PC-3 (cell line): ENCODE data around the gene NR4A3. TPM values are rescaled to one million over a fixed set of nuclear protein-coding genes. Genes with fewer than 3 reads are reported as not detected.

ENCODE experiments used
- ATAC-seq: fragments of 200-7000 bp; cut with Tn5 transposase; 2 replicates; pipeline ENCODE4 v1.9.1; 2020; ENCODE audit warnings: mild to moderate bottlenecking, moderate library complexity
- BruUV-seq: library from RNA; stranded (reverse); fragments of 400-500 nt; replicated peaks from 2 replicates; lab custom pipeline; 2021; lab: Mats Ljungman, UMichigan
- CTCF ChIA-PET: fragments of 300-600 bp; sonication (Branson Sonifier 250); formaldehyde crosslinking; loops from one replicate; lab custom pipeline; 2022; ENCODE audit warnings: antibody characterized with exemption; lab: Charles Lee
- POLR2A ChIA-PET: fragments of 300-600 bp; sonication (Branson Sonifier 250); formaldehyde crosslinking; loops from one replicate; lab custom pipeline; 2022; ENCODE audit warnings: antibody characterized with exemption; ENCODE audit not compliant: unreplicated experiment; lab: Charles Lee
- DNase-seq: peaks from one replicate; pipeline ENCODE4 v3.0.0-alpha.2; 2015
- H2AFZ ChIP-seq: fragments of 300-600 bp; sonication (generic); 2 replicates; pipeline ENCODE4 v1.6.0; 2016; ENCODE audit warnings: antibody characterized with exemption, low read length
- H3F3A ChIP-seq: fragments of 300-600 bp; sonication (generic); one replicate; pipeline ENCODE4 v1.6.0; 2017; ENCODE audit warnings: antibody characterized with exemption, low read length, control low read depth, mild to moderate bottlenecking; ENCODE audit not compliant: unreplicated experiment
- H3K27ac ChIP-seq: fragments of 300-600 bp; sonication (generic); 2 replicates; pipeline ENCODE4 v1.5.1; 2016; ENCODE audit warnings: mild to moderate bottlenecking, low read length
- H3K27me3 ChIP-seq: fragments of 300-600 bp; sonication (generic); 2 replicates; pipeline ENCODE4 v1.6.1; 2016; ENCODE audit warnings: low read length, mixed read lengths
- H3K36me3 ChIP-seq: fragments of 300-600 bp; sonication (generic); 2 replicates; pipeline ENCODE4 v1.6.1; 2016; ENCODE audit warnings: low read depth, mixed run types, low read length, mixed read lengths
- H3K4me1 ChIP-seq: fragments of 300-600 bp; sonication (generic); 2 replicates; pipeline ENCODE4 v1.5.1; 2016; ENCODE audit warnings: low read length; ENCODE audit not compliant: insufficient read depth
- H3K4me2 ChIP-seq: fragments of 300-600 bp; sonication (generic); 2 replicates; pipeline ENCODE4 v1.6.0; 2016; ENCODE audit warnings: low read length
- H3K4me3 ChIP-seq: fragments of 300-600 bp; sonication (generic); 2 replicates; pipeline ENCODE4 v1.5.1; 2016; ENCODE audit warnings: mild to moderate bottlenecking, low read length, mixed read lengths
- H3K79me2 ChIP-seq: fragments of 300-600 bp; sonication (generic); 2 replicates; pipeline ENCODE4 v1.6.1; 2017; ENCODE audit warnings: low read length, mixed read lengths
- H3K9ac ChIP-seq: fragments of 300-600 bp; sonication (generic); 2 replicates; pipeline ENCODE4 v1.6.0; 2016; ENCODE audit warnings: mild to moderate bottlenecking, low read length
- H3K9me2 ChIP-seq: fragments of 300-600 bp; sonication (generic); replicated peaks from 2 replicates; pipeline ENCODE4 v1.6.1; 2016; ENCODE audit warnings: mixed run types, low read length, mixed read lengths
- H3K9me3 ChIP-seq: fragments of 300-600 bp; sonication (generic); 2 replicates; pipeline ENCODE4 v1.6.1; 2016; ENCODE audit warnings: low read length, mixed read lengths
- H4K20me1 ChIP-seq: fragments of 300-600 bp; sonication (generic); 2 replicates; pipeline ENCODE4 v1.6.1; 2016; ENCODE audit warnings: low read length, mixed read lengths
- EZH2 ChIP-seq: fragments of 300-600 bp; sonication (generic); IDR thresholded peaks from one replicate; pipeline ENCODE4 v1.6.1; 2017; ENCODE audit warnings: antibody characterized with exemption, mild to moderate bottlenecking, low read length; ENCODE audit not compliant: unreplicated experiment
- EZH2phosphoT487 ChIP-seq: fragments of 300-600 bp; sonication (generic); IDR thresholded peaks from 2 replicates; pipeline ENCODE4 v1.6.1; 2018; ENCODE audit warnings: mild to moderate bottlenecking, antibody characterized with exemption, low read length, borderline replicate concordance
- intact Hi-C: fragments of 100-400 bp; cut with micrococcal nuclease; formaldehyde crosslinking; loops from 2 replicates; pipeline ENCODE4 v1.9.0; 2023
- total RNA-seq: library from RNA; depleted of rRNA; stranded (reverse); fragments of >200 nt; gene quantifications from 2 replicates; pipeline ENCODE4 v1.2.3, GENCODE V29; 2014
- TF ChIP-seq, protein P1 (sequence below): fragments of 300-600 bp; sonication (generic); conservative IDR thresholded peaks from 2 replicates; pipeline ENCODE4 v1.5.1; 2017; ENCODE audit warnings: antibody characterized with exemption, low read depth, mild to moderate bottlenecking, low read length

NR4A3 gene
- total RNA-seq, 1 experiment from 2014 or later = 0.77 TPM

DNA sequence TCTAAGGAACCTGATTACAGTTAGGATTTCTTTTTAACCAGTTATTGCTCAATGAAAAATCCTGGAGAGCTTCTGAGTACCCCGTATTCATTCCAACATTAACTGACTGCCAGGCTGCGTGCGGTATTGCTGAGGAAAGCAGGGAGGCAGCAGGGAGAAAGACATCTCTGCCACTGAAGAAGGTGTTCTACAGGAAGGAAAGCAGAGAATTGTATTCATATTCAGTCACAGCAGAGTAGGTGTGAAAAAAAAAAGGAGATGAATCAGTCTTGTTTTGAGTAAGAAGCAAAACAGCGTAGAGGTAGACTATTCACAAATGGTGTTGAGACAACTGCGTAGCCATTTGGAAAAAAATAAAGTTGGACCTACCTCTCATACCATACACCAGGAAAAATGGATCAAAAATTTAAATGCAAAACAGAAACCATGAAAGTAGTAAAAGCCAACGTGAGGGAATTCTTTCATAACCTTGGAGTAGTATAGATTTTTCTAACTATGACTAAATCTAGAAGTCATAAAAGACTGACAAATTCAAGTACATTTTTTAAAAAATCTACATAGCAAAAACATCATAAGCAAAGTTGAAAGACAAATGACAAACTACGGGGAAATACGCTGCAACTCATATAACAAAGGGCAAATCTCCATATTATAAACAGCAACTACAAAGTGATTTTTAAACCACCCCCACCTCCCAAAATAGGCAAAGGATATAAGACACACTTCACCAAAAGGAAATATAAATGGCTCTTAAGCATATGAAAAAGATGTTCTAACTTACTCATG lies 9.9 kb upstream of the NR4A3 start:
- no peaks in the 10 kb centered on the region for H4K20me1 ChIP-seq
- no peak for DNase-seq
- intact Hi-C loops = loop anchor here (10.0 kb wide), 1 partner anchor 403 kb away; no protein-coding TSS in a partner anchor
- H3F3A ChIP-seq = no peaks in the 10 kb centered on the region
- no peaks in the 10 kb centered on the region for H3K9me3 ChIP-seq
- no peaks in the 10 kb centered on the region for H3K27me3 ChIP-seq
- no peaks in the 10 kb centered on the region for H3K79me2 ChIP-seq
- ChIA-PET CTCF (no interaction called here), POLR2A (no interaction called here)
- ATAC-seq = no peak
- no peaks in the 10 kb centered on the region for H3K36me3 ChIP-seq
- H3K9ac ChIP-seq = no peak overlapping the region
- no peak overlapping the region for H2AFZ ChIP-seq
- BruUV-seq = no TSS peak
- H3K27ac ChIP-seq = no peak overlapping the region
- TF ChIP-seq EZH2 = no peak
- TF ChIP-seq EZH2phosphoT487 = no peak
- TF ChIP-seq, protein P1, sequence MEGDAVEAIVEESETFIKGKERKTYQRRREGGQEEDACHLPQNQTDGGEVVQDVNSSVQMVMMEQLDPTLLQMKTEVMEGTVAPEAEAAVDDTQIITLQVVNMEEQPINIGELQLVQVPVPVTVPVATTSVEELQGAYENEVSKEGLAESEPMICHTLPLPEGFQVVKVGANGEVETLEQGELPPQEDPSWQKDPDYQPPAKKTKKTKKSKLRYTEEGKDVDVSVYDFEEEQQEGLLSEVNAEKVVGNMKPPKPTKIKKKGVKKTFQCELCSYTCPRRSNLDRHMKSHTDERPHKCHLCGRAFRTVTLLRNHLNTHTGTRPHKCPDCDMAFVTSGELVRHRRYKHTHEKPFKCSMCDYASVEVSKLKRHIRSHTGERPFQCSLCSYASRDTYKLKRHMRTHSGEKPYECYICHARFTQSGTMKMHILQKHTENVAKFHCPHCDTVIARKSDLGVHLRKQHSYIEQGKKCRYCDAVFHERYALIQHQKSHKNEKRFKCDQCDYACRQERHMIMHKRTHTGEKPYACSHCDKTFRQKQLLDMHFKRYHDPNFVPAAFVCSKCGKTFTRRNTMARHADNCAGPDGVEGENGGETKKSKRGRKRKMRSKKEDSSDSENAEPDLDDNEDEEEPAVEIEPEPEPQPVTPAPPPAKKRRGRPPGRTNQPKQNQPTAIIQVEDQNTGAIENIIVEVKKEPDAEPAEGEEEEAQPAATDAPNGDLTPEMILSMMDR = no peak
- no peak overlapping the region for H3K4me2 ChIP-seq
- no peak overlapping the region for H3K4me3 ChIP-seq
- peaks cover 8% of the 10 kb centered on the region for H3K4me1 ChIP-seq
- no peaks in the 10 kb centered on the region for H3K9me2 ChIP-seq

DNA sequence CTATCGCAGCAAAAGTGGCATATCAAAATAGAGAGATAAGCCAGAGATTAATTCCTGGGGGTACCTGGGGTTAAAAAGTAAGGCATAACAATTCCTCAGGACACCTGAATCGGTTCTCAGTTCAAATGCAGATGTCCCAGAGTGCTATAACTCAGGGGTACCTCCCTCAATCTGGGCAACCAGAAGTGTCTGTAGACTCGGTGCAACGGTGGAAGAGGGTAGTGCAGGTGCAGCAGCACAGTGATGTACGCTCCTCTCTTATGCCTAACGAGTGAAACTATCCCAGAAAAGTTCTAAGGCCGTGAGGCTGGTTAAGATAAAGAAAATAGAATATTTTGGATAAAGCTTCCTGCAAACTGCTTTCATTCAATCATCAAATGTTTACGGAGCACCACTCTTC lies 7.9 kb upstream of the NR4A3 start:
- DNase-seq (no peak), ATAC-seq (no peak)
- no peaks in the 10 kb centered on the region for H3K9me3 ChIP-seq
- no peak overlapping the region for H3K27ac ChIP-seq
- intact Hi-C loops = loop anchor here (10.0 kb wide), 1 partner anchor 401 kb away; no protein-coding TSS in a partner anchor
- H3K36me3 ChIP-seq = no peaks in the 10 kb centered on the region
- peaks cover 5% of the 10 kb centered on the region for H3K79me2 ChIP-seq
- BruUV-seq = no TSS peak
- no peaks in the 10 kb centered on the region for H3K9me2 ChIP-seq
- no peak overlapping the region for H3K4me3 ChIP-seq
- ChIA-PET CTCF (no interaction called here), POLR2A (no interaction called here)
- H3K27me3 ChIP-seq = no peaks in the 10 kb centered on the region
- no peak for TF ChIP-seq EZH2phosphoT487
- TF ChIP-seq, protein P1 = no peak
- no peak for TF ChIP-seq EZH2
- no peak overlapping the region for H2AFZ ChIP-seq
- no peak overlapping the region for H3K4me2 ChIP-seq
- no peaks in the 10 kb centered on the region for H3F3A ChIP-seq
- H3K4me1 ChIP-seq = 0 out of 2 replicates have a peak, but pooled peaks cover 6% of the 10 kb centered on the region
- no peak overlapping the region for H3K9ac ChIP-seq
- no peaks in the 10 kb centered on the region for H4K20me1 ChIP-seq

DNA sequence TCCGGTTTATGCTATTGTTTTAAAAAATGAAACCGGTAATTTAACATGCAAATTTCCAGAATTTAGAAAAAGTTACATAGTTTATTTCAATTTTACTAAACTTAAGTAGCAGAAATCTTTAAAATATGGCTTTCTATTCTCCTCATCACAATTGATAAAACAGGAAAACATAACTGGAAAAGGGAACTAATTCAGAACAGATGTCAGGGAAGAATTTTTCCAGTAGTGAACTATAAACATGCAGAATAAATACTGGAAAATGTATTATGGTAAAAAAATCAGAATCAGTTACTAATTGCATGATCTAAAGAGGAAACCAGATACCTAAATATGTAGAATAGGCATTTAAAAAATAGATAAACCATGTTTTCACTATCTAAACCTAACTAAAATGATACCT lies 7.3 kb upstream of the NR4A3 start:
- Histone ChIP-seq H3F3A (no peaks in the 10 kb centered on the region), H4K20me1 (no peaks in the 10 kb centered on the region), H3K27me3 (no peaks in the 10 kb centered on the region), H3K27ac (no peak overlapping the region), H3K4me1 (0 out of 2 replicates have a peak, but pooled peaks cover 8% of the 10 kb centered on the region), H3K4me2 (no peak overlapping the region), H3K9me3 (no peaks in the 10 kb centered on the region), H3K9me2 (no peaks in the 10 kb centered on the region), H3K79me2 (peaks cover 8% of the 10 kb centered on the region), H2AFZ (no peak overlapping the region), H3K4me3 (no peak overlapping the region), H3K9ac (no peak overlapping the region), H3K36me3 (no peaks in the 10 kb centered on the region)
- intact Hi-C loops = loop anchor here (10.0 kb wide), 1 partner anchor 400 kb away; no protein-coding TSS in a partner anchor
- BruUV-seq = no TSS peak
- TF ChIP-seq EZH2phosphoT487 (no peak), EZH2 (no peak)
- TF ChIP-seq, protein P1 = no peak
- no peak for DNase-seq
- ChIA-PET CTCF (no interaction called here), POLR2A (no interaction called here)
- ATAC-seq = no peak
